NCI-H2029 (cell line): ENCODE data around the gene AMMECR1L.
"Not testable (repeated sequence)": the region's sequence is repeated elsewhere in the genome, so short reads cannot be mapped to it uniquely, and the experiment has no call there.

ENCODE experiments used
- DNase-seq: peaks from one replicate; lab custom pipeline; 2025; lab: John Stamatoyannopoulos, UW

Gene AMMECR1L

GRCh38 chr2:127841466-127842178 lies 44.1 kb downstream of the AMMECR1L start:
- DNase-seq = no peak

DNA sequence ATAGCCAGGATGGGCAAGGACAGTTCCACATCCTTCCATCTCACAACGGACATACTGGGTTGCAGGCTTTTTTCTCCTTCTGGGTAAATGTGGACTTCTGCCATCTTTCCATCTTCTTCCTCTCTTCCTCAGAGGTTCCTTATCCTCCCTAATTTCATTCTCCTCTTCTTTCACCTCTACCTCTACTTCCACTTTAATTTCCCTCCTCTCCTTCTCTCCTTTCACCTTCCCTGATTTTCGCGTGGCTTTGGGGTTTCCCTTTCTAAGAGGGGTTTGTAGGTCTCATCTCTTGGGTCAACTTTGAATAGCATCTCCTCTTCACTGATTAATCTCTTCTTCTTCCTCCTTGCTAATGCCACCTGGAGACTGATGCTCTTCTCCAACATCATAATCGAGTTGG lies 44.9 kb downstream of the AMMECR1L start:
- no peak for DNase-seq

GRCh38 chr2:127834951-127835350 lies 50.8 kb downstream of the AMMECR1L start:
- no peak for DNase-seq

DNA sequence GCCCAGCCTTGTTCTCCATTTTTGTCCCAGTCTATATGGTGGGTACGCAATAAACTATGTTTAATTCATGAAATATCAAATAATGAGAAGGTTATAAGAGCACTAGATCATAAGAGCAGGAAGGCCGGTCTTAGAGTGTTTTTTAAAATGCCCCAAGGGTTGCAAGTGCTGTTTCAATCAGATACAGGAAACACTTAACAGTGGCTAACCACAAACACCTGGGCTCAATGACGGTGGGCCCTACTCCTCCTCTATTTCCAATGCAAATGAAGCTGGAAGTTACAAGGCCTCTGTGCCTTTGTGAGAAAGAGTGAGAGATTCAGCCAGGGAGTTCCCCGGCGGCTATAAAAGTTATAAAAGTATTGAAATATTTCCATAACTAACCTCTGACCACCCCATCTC lies 55.9 kb downstream of the AMMECR1L start:
- DNase-seq = peak; percentile 65

DNA sequence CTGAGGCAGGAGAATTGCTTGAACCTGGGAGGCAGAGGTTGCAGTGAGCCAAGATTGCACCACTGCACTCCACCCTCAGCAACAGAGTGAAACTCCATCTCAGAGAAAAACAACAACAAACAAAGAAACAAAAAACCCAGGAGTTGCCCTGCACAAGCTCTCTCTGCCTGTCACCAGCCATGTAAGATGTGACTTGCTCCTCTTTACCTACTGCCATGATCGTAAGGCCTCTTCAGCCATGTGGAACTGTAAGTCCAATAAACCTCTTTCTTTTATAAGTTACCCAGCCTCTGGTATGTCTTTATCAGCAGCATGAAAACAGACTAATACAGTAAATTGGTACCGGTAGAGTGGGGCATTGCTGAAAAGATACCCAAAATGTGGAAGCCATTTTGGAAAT lies 59.0 kb downstream of the AMMECR1L start:
- DNase-seq = not testable (repeated sequence)

GRCh38 chr2:127826047-127826446 lies 59.7 kb downstream of the AMMECR1L start:
- DNase-seq = peak; percentile 90

DNA sequence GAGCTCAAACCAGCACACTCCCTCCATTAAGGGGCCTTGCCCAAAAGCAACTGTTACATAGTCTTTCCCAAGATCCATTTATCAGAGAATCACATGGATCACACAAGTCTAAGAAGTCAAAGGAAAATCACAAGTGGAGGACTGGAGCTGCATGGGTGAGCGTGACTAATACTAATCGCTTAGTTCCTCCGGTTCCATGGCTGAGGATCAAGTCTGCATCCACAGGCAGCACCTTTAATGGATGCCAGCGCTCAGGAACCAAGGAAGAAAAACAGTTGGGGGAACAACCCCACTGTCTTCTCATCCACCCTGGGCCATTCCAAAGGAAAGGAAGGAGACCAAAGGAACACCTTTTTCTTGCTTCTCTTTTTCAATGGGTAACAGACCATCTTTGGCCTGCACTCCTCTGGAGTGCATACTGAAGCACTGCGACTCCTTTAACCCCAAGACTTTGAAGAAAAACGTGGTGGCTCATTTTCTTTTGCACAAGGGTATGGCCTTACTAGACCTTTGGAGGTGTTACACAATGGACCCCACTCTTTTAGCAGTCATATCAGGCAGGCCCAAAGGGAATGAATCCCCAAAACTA lies 65.6 kb downstream of the AMMECR1L start:
- no peak for DNase-seq

DNA sequence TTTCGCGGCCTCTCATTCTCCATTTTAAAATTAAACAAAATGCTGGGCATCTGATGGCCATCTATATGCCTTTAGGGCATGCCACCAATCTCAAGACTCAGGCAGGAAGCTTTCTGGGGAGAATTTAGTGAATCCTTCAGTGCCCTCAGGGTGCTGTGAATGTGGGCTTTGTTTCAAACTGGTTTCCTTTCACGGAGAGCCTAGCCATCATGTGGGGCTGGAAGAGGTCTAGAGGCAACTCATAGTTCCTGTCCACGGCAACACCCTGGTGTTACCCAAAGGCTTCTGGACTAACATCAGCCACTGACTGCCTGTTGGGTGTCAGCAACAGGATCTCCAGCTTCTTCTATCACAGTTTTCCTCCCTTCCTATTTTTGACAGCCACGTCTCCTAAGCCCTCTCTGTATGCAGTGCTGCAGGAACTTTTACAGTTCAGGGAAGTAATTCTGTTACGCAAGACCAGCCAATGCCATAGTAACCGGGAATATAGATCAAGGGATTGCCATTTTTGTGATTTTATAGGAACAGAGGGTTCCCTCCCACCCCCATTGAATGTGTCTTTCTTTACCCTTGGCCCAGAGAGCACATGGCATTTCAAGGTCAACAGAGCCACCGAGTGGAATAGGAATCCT lies 66.8 kb downstream of the AMMECR1L start:
- DNase-seq = no peak

DNA sequence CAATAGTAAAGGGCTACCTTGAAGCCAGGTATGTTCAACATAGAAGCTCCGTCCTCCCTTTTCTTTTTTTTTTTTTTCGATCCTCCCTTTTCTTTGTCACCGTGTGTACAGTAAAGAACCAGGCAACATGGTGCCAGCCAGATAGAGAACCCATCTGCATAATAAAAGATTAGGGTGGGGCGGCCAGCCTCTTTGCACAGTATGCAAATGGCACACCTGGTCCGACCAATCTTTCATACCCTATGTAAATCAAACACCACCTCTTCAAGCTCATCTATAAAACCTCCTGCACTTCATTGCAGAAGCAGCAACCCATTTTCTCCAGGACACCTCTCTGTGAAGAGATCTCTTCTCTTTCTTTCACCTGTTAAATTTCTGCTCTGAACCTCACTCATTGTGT lies 67.5 kb downstream of the AMMECR1L start:
- DNase-seq = no peak

- no peak for DNase-seq
Measured at GRCh38 chr2:127814677-127815076, 71.1 kb downstream of the AMMECR1L start.

DNA sequence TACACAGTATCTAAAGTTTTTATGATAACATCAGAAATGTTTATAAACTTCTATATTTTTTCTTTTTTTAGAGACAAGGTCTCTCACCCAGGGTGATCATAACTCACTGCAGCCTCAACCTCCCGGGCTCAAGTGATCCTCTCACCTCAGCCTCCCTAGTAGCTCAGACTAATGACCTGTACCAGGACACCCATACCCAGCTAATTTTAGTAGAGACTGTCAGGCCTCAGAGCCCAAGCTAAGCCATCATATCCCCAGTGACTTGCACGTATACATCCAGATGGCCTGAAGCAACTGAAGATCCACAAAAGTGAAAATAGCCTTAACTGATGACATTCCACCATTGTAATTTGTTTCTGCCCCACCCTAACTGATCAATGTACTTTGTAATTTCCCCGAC lies 73.3 kb downstream of the AMMECR1L start:
- not testable (repeated sequence) for DNase-seq
